ENCODE results near the gene RMDN3.

RMDN3 gene

DNA sequence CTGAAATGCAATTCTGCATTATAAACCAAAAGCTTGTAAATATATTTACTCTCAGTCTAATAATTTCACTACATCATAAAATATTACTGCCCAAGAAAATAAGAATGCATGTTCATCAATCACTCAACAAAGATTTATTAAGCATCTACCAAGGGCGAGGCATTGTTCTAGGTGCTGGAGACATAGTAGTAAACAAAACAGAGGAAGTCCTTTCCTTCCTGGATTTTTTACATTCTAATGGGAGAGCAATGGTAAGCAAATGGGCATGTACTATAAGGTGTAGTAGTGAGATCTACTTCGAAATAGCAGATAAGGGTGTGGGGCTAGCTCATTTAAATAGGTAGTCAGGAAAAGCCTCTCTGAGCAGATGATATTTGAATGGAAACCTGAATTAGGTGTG is 41.0 kb upstream of the RMDN3 start:
- Histone ChIP-seq H3K36me3 (ENCODE audit: low read depth) (peaks cover 38% of the 10 kb centered on the region), H3K9me3 (ENCODE audit: severe bottlenecking) (no peaks in the 10 kb centered on the region), H3K27me3 (ENCODE audit: insufficient read depth, poor library complexity, severe bottlenecking) (no peaks in the 10 kb centered on the region), H3K27ac (ENCODE audit: poor library complexity, severe bottlenecking) (peak overlapping the region; percentile 29), H3K4me3 (ENCODE audit: severe bottlenecking) (no peak overlapping the region), H3K4me1 (ENCODE audit: insufficient read depth, poor library complexity, severe bottlenecking) (peaks cover 43% of the 10 kb centered on the region)
- DNase-seq (ENCODE audit: low spot score) (no peak), ATAC-seq (ENCODE audit: low read depth) (no peak)
- TF ChIP-seq, protein P1, sequence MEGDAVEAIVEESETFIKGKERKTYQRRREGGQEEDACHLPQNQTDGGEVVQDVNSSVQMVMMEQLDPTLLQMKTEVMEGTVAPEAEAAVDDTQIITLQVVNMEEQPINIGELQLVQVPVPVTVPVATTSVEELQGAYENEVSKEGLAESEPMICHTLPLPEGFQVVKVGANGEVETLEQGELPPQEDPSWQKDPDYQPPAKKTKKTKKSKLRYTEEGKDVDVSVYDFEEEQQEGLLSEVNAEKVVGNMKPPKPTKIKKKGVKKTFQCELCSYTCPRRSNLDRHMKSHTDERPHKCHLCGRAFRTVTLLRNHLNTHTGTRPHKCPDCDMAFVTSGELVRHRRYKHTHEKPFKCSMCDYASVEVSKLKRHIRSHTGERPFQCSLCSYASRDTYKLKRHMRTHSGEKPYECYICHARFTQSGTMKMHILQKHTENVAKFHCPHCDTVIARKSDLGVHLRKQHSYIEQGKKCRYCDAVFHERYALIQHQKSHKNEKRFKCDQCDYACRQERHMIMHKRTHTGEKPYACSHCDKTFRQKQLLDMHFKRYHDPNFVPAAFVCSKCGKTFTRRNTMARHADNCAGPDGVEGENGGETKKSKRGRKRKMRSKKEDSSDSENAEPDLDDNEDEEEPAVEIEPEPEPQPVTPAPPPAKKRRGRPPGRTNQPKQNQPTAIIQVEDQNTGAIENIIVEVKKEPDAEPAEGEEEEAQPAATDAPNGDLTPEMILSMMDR (IDR thresholded peaks at IDR 0.05; ENCODE audit: poor library complexity, severe bottlenecking), result no peak

DNA sequence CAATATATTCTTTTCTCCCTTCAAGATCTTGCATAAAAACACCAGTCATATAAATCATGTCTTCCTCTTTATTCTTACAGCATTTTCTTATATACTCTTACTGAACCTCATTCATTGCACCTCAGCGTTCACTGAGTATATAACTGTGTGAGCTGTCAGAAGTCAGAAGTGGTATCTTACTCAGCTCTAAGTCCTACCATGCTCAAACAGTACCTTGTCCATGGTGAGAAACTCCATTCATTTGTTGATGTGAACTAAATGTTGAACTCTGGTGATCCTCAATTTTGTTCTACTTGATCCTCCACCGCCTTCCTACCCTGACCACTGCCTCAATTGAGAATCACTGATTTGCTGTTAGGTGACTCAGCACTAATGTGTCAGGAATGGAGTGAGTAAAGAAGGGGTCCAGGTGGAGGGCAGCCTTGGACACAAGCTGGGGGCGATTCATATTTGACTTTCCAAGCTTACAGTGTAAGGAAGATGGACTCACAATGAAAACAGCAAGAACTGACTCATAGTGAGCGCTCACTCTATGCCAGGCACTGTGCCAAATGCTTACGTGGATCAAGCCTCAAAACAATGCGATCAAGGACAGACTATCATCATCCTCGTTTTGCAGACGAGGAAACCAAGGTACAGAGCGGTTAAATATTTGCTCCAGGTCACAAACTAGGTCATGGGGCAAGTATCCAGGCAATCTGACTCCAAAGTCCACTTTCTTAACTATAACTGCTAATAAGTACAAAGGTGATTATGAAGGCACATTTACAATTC is 38.3 kb upstream of the RMDN3 start:
- peak overlapping the region; percentile 96 for H3K27ac ChIP-seq (ENCODE audit: poor library complexity, severe bottlenecking)
- peaks cover 31% of the 10 kb centered on the region for H3K36me3 ChIP-seq (ENCODE audit: low read depth)
- no peaks in the 10 kb centered on the region for H3K9me3 ChIP-seq (ENCODE audit: severe bottlenecking)
- H3K4me1 ChIP-seq (ENCODE audit: insufficient read depth, poor library complexity, severe bottlenecking), result peaks cover 61% of the 10 kb centered on the region
- TF ChIP-seq, protein P1 (IDR thresholded peaks at IDR 0.05; ENCODE audit: poor library complexity, severe bottlenecking), result no peak
- H3K27me3 ChIP-seq (ENCODE audit: insufficient read depth, poor library complexity, severe bottlenecking), result no peaks in the 10 kb centered on the region
- DNase-seq (ENCODE audit: low spot score) (peak; percentile 91), ATAC-seq (ENCODE audit: low read depth) (peak; percentile 89)
- no peak overlapping the region for H3K4me3 ChIP-seq (ENCODE audit: severe bottlenecking)

DNA sequence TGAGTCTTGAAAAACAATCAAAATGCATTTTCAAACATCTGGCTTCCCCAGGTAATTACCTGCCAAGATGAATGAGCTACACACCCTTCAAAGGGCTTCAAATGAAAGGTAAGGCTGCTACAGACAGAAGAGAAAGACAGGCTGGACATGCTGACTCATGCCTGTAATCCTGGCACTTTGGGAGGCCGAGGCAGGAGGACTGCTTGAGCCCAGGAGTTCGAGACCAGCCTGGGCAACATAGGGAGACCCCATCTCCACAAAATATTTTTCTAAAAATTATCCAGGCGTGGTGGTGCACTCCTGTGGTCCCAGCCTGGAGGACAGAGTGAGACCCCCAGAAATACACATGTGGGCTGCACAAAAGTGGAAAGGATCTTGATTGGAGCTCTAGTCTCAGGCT is 37.3 kb upstream of the RMDN3 start:
- no peak for ATAC-seq (ENCODE audit: low read depth)
- Histone ChIP-seq H3K4me1 (ENCODE audit: insufficient read depth, poor library complexity, severe bottlenecking) (peaks cover 63% of the 10 kb centered on the region), H3K9me3 (ENCODE audit: severe bottlenecking) (no peaks in the 10 kb centered on the region), H3K4me3 (ENCODE audit: severe bottlenecking) (no peak overlapping the region), H3K27me3 (ENCODE audit: insufficient read depth, poor library complexity, severe bottlenecking) (no peaks in the 10 kb centered on the region), H3K27ac (ENCODE audit: poor library complexity, severe bottlenecking) (peak overlapping the region; percentile 96), H3K36me3 (ENCODE audit: low read depth) (peaks cover 24% of the 10 kb centered on the region)
- TF ChIP-seq, protein P1 (IDR thresholded peaks at IDR 0.05; ENCODE audit: poor library complexity, severe bottlenecking), result no peak
- DNase-seq (ENCODE audit: low spot score), result no peak

DNA sequence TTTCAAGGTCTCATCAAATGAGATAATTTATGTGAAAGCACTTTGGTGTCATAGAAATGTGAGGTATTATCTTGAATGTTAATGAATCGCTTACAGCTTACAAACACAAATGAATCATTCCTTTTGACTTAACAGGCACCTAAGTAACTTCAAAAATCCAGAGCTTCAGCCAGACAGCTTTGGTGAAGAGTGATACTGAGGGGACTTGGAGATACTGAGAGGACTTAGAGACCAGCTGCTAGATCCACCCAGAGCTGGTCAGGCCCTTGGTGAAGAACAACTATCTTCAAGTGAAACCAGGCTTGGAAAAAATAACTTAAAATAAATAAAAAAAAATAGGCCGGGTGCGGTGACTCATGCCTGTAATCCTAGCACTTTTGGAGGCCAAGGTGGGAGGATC is 35.7 kb upstream of the RMDN3 start:
- TF ChIP-seq, protein P1 (IDR thresholded peaks at IDR 0.05; ENCODE audit: poor library complexity, severe bottlenecking), result no peak
- no peaks in the 10 kb centered on the region for H3K9me3 ChIP-seq (ENCODE audit: severe bottlenecking)
- H3K27me3 ChIP-seq (ENCODE audit: insufficient read depth, poor library complexity, severe bottlenecking), result no peaks in the 10 kb centered on the region
- H3K36me3 ChIP-seq (ENCODE audit: low read depth), result peaks cover 24% of the 10 kb centered on the region
- H3K4me3 ChIP-seq (ENCODE audit: severe bottlenecking), result no peak overlapping the region
- H3K27ac ChIP-seq (ENCODE audit: poor library complexity, severe bottlenecking), result peak overlapping the region; percentile 96
- no peak for ATAC-seq (ENCODE audit: low read depth)
- peaks cover 67% of the 10 kb centered on the region for H3K4me1 ChIP-seq (ENCODE audit: insufficient read depth, poor library complexity, severe bottlenecking)
- DNase-seq (ENCODE audit: low spot score), result no peak

DNA sequence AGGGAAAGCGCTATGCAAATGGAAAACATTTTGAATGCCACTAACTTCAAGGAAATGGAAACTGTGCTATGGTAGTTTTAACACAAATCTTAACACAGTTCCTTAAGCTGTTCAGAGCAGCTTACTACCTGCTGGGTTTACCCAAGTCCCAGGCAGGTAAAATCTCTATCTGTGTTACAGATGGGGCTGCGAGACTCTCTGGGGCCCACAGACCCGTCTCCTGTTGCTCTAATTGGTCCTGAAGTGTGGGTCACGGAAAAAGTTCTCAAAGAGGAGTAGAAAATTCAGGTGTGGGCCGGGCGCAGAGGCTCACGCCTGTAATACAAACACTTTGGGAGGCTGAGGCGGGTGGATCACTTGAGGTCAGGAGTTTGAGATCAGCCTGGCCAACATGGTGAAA is 34.9 kb upstream of the RMDN3 start:
- TF ChIP-seq, protein P1 (IDR thresholded peaks at IDR 0.05; ENCODE audit: poor library complexity, severe bottlenecking), result no peak
- DNase-seq (ENCODE audit: low spot score) (no peak), ATAC-seq (ENCODE audit: low read depth) (no peak)
- no peak overlapping the region for H3K4me3 ChIP-seq (ENCODE audit: severe bottlenecking)
- H3K9me3 ChIP-seq (ENCODE audit: severe bottlenecking), result no peaks in the 10 kb centered on the region
- H3K27ac ChIP-seq (ENCODE audit: poor library complexity, severe bottlenecking), result peak overlapping the region; percentile 96
- peaks cover 27% of the 10 kb centered on the region for H3K36me3 ChIP-seq (ENCODE audit: low read depth)
- H3K27me3 ChIP-seq (ENCODE audit: insufficient read depth, poor library complexity, severe bottlenecking), result no peaks in the 10 kb centered on the region
- peaks cover 75% of the 10 kb centered on the region for H3K4me1 ChIP-seq (ENCODE audit: insufficient read depth, poor library complexity, severe bottlenecking)

Data from RWPE2 (cell line).